Stimulated activated CD4-positive, alpha-beta T cell treated with anti-CD3 and anti-CD28 coated beads, Interleukin-15, amount 100 ng/mL, for 1 hour (primary cell): ENCODE data around the gene KRT16.
"Not testable (repeated sequence)": the region's sequence is repeated elsewhere in the genome, so short reads cannot be mapped to it uniquely, and the experiment has no call there.

Experiments
- DNase-seq, 2 donors: peaks; one replicate each; pipeline ENCODE4 v3.0.0-alpha.2; 2020; ENCODE audit warnings: low read depth in 1 of 2, low spot score in 1 of 2

The KRT16 gene

GRCh38 chr17:41612376-41613160 lies at the start of gene KRT16:
TSS of gene KRT16 (minus strand) at chr17:41612767. CDS start at chr17:41612688, 79 bp downstream.
- not testable (repeated sequence) for DNase-seq

GRCh38 chr17:41660221-41660711 lies 47.7 kb upstream of the KRT16 start:
- no peak for DNase-seq

- no peak for DNase-seq
These were observed 47.1 kb upstream of the KRT16 start for GRCh38 chr17:41659427-41660212.

GRCh38 chr17:41658846-41659245 lies 46.3 kb upstream of the KRT16 start:
- DNase-seq: no peak

- DNase-seq: no peak
These were observed 45.4 kb upstream of the KRT16 start for GRCh38 chr17:41657936-41658335.

GRCh38 chr17:41657176-41657754 lies 44.7 kb upstream of the KRT16 start:
- no peak for DNase-seq

- no peak for DNase-seq
These were observed 43.9 kb upstream of the KRT16 start for GRCh38 chr17:41656249-41657023.

- DNase-seq: no peak
These were observed 43.1 kb upstream of the KRT16 start for GRCh38 chr17:41655611-41656111.

GRCh38 chr17:41654678-41655607 lies 42.4 kb upstream of the KRT16 start:
- no peak for DNase-seq

GRCh38 chr17:41653892-41654677 lies 41.5 kb upstream of the KRT16 start:
- DNase-seq: no peak

- DNase-seq: no peak
These were observed 40.9 kb upstream of the KRT16 start for GRCh38 chr17:41653421-41653820.

GRCh38 chr17:41652461-41652970 lies 39.9 kb upstream of the KRT16 start:
- DNase-seq: no peak

- no peak for DNase-seq
These were observed 39.3 kb upstream of the KRT16 start for GRCh38 chr17:41651625-41652460.

GRCh38 chr17:41650794-41651624 lies 38.4 kb upstream of the KRT16 start:
- DNase-seq: no peak

GRCh38 chr17:41649923-41650519 lies 37.5 kb upstream of the KRT16 start:
- DNase-seq: no peak

GRCh38 chr17:41648411-41649195 lies 36.0 kb upstream of the KRT16 start:
- peak; percentile 73 to 82 for DNase-seq
